GM19372 (cell line): Measurements from ENCODE around the gene GNB1.
"Not testable (repeated sequence)": the region's sequence is repeated elsewhere in the genome, so short reads cannot be mapped to it uniquely, and the experiment has no call there.

Experiments used
- ATAC-seq: cut with Tn5 transposase; IDR thresholded peaks from one replicate; pipeline ENCODE4 v1.9.1; 2021; ENCODE audit warnings: mild to moderate bottlenecking, low read depth, moderate library complexity; ENCODE audit not compliant: unreplicated experiment

Gene GNB1

GRCh38 chr1:1752636-1753606 lies 138.0 kb downstream of the GNB1 start:
- no peak for ATAC-seq

GRCh38 chr1:1752190-1752589 lies 138.7 kb downstream of the GNB1 start:
- no peak for ATAC-seq

GRCh38 chr1:1749941-1750340 lies 140.9 kb downstream of the GNB1 start:
- ATAC-seq = not testable (repeated sequence)

- ATAC-seq = no peak
Observed at GRCh38 chr1:1748686-1749321, 142.1 kb downstream of the GNB1 start.

- ATAC-seq = peak; percentile 73
Observed at GRCh38 chr1:1746566-1746909, 144.3 kb downstream of the GNB1 start.

- peak; percentile 70 for ATAC-seq
Observed at GRCh38 chr1:1745651-1746565, 145.0 kb downstream of the GNB1 start.

- ATAC-seq = not testable (repeated sequence)
Observed at GRCh38 chr1:1742529-1742928, 148.4 kb downstream of the GNB1 start.

GRCh38 chr1:1741013-1741412 lies 149.9 kb downstream of the GNB1 start:
- not testable (repeated sequence) for ATAC-seq

- not testable (repeated sequence) for ATAC-seq
Observed at GRCh38 chr1:1738799-1739337, 152.0 kb downstream of the GNB1 start.

- not testable (repeated sequence) for ATAC-seq
Observed at GRCh38 chr1:1737675-1738590, 153.0 kb downstream of the GNB1 start.
